HFF-Myc (cell line): ENCODE measurements around the gene CETN3.
"Not testable (repeated sequence)": the region's sequence is repeated elsewhere in the genome, so short reads cannot be mapped to it uniquely, and the experiment has no call there.

ENCODE experiments used
- DNase-seq: peaks from one replicate; pipeline ENCODE4 v3.0.0-alpha.2; 2011; ENCODE audit warnings: low read depth; ENCODE audit errors: extremely low read depth
- H3K4me3 ChIP-seq: replicated peaks from 2 replicates; pipeline ENCODE4 v1.5.1; 2011; ENCODE audit warnings: low read depth, mild to moderate bottlenecking, control low read depth, low read length
- TF ChIP-seq, protein P1 (sequence below): IDR thresholded peaks from 2 replicates; pipeline ENCODE4 v1.5.1; 2012; ENCODE audit warnings: mild to moderate bottlenecking, low read depth, low read length, control low read depth; ENCODE audit errors: missing control alignments

The CETN3 gene

GRCh38 chr5:90386099-90386710, 23.4 kb downstream of the CETN3 start:
- DNase-seq: no peak
- H3K4me3 ChIP-seq: no peak overlapping the region
- TF ChIP-seq, protein P1, sequence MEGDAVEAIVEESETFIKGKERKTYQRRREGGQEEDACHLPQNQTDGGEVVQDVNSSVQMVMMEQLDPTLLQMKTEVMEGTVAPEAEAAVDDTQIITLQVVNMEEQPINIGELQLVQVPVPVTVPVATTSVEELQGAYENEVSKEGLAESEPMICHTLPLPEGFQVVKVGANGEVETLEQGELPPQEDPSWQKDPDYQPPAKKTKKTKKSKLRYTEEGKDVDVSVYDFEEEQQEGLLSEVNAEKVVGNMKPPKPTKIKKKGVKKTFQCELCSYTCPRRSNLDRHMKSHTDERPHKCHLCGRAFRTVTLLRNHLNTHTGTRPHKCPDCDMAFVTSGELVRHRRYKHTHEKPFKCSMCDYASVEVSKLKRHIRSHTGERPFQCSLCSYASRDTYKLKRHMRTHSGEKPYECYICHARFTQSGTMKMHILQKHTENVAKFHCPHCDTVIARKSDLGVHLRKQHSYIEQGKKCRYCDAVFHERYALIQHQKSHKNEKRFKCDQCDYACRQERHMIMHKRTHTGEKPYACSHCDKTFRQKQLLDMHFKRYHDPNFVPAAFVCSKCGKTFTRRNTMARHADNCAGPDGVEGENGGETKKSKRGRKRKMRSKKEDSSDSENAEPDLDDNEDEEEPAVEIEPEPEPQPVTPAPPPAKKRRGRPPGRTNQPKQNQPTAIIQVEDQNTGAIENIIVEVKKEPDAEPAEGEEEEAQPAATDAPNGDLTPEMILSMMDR: peak; percentile 20

DNA sequence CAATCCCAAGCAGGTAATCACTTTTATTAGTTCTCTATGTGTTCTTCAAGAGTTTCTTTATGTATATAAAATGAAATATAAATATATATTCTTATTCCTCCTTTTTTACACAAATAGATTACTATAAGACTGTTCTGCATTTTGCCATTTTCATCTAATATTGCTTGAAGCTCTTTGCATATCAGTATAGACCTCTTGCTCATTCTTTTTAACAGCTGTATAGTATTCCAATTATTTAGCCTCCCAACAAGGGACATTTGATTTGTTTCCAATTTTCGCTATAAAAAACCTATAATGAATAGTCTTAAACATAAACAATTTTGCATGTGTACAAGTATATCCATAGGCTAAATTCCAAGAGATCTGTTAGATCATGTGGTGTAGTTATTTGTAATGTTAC, 25.2 kb downstream of the CETN3 start:
- no peak overlapping the region for H3K4me3 ChIP-seq
- no peak for DNase-seq
- TF ChIP-seq, protein P1: no peak

GRCh38 chr5:90383903-90384302, 25.7 kb downstream of the CETN3 start:
- no peak for DNase-seq
- H3K4me3 ChIP-seq: no peak overlapping the region
- TF ChIP-seq, protein P1: no peak

DNA sequence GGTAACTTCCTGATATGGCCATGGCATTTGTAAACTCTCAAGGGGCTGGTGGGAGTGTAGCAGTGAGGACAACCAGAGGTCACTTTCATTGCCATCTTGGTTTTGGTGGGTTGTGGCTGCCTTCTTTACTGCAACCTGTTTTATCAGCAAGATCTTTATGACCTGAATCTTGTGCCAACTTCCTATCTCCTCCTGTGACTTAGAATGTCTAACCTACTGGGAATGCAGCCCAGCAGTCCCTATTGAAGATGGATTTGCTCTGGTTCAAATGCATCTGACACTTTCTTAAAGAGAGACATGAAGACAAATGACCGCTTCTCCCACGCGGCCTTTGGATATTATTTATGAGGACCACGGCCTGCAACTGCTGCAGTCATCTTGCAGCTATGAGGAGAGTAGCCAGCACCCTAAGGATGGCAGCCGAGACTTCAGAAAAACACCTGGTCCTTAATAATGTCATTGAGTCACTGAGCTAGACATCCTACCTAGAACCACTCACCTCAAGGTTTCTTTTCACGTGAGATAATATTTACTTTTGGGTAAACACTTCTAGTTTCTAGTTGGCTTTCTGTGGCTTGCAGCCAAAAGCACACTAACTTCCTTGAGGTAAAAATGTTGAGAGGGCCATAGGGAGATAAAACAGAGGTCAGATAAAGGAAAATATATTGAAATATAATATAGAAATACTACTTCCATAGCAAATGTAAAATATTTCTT, 28.2 kb downstream of the CETN3 start:
- TF ChIP-seq, protein P1: no peak

GRCh38 chr5:90379652-90380051, 29.9 kb downstream of the CETN3 start:
- TF ChIP-seq, protein P1: no peak
- no peak overlapping the region for H3K4me3 ChIP-seq
- DNase-seq: no peak

More for the DNA sequence above, 28.2 kb downstream of the CETN3 start:
- no peak overlapping the region for H3K4me3 ChIP-seq
- no peak for DNase-seq

DNA sequence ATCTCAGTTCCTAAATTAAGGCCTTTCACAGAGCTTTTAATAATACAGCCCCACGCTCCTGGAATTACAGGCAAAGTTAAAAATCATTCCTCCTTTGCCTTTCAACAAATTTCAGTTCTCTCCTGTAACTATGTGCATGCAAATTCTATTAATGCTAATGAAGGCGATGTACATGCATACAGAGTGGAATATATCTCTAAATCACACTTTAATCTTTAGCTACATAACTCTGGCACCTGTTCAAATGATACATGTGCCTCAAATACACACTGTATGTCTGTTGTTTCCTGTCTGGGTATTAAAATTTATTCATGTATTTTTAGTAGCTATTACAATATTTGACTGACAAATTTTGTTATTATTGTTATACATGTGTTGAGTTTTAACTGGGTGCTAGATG, 30.8 kb downstream of the CETN3 start:
- no peak overlapping the region for H3K4me3 ChIP-seq
- no peak for DNase-seq
- TF ChIP-seq, protein P1: no peak

- not testable (repeated sequence) for DNase-seq, H3K4me3 ChIP-seq
Observed at GRCh38 chr5:90371269-90371668, 38.3 kb downstream of the CETN3 start.
